ENCODE measurements around the gene ZBTB45. TPM values are rescaled to one million over a fixed set of nuclear protein-coding genes. Genes with fewer than 3 reads are reported as not detected.

The ZBTB45 gene
- total and polyA plus RNA-seq, 9 of the 15 experiments (the other 6 are each of a cell fraction or from before 2014, with no cell fraction given) = 0.08 to 16.1 (median 1.8) TPM

- TF ChIP-seq ZNF518B (CRISPR knock-in tag; IDR thresholded peaks at IDR 0.05) = no peak
- TF ChIP-seq FOXP1 (CRISPR knock-in tag; IDR thresholded peaks at IDR 0.05) = peak; percentile 60; the same call in 1 of the 2 replicates
- no peak for TF ChIP-seq PREB (CRISPR knock-in tag; IDR thresholded peaks at IDR 0.05)
- peak; percentile 94 for TF ChIP-seq SIN3B (IDR thresholded peaks at IDR 0.05; ENCODE audit: low read depth)
- TF ChIP-seq CCNT2 (IDR thresholded peaks at IDR 0.05; ENCODE audit: borderline replicate concordance, extremely low read depth, insufficient read length, low read depth, low read length) = no peak
- peak; percentile 70; the same call in 1 of the 2 replicates for TF ChIP-seq ELF4 (CRISPR knock-in tag; IDR thresholded peaks at IDR 0.05)
- TF ChIP-seq CCAR2 (IDR thresholded peaks at IDR 0.05; ENCODE audit: low read depth, low read length) = no peak
- no peak for TF ChIP-seq ZNF76 (CRISPR knock-in tag; IDR thresholded peaks at IDR 0.05; ENCODE audit: borderline replicate concordance)
- TF ChIP-seq SIN3A (IDR thresholded peaks at IDR 0.05; ENCODE audit: borderline replicate concordance in 2 of 2, control insufficient read depth in 1 of 2, low read depth in 2 of 2, low read length in 2 of 2) = peak; percentile 83 to 94; a peak in 3 of 4 replicates
- peak; percentile 62 for TF ChIP-seq SMAD4 (CRISPR knock-in tag; conservative IDR thresholded peaks at IDR 0.05)
- no peak for TF ChIP-seq ZFPM2 (CRISPR knock-in tag; IDR thresholded peaks at IDR 0.05)
- TF ChIP-seq BRD9 (IDR thresholded peaks at IDR 0.05; ENCODE audit: low read depth, partially characterized antibody) = peak; percentile 68
- no peak for TF ChIP-seq RBM34 (IDR thresholded peaks at IDR 0.05; ENCODE audit: borderline replicate concordance, insufficient read depth, low read length)
- no peak for TF ChIP-seq ZZZ3 (IDR thresholded peaks at IDR 0.05)
- no peak for TF ChIP-seq ADNP (tag; IDR thresholded peaks at IDR 0.05)
- no peak for TF ChIP-seq SRSF9 (IDR thresholded peaks at IDR 0.05; ENCODE audit: borderline replicate concordance, low read depth, low read length)
- no peak for TF ChIP-seq PTRF (tag; IDR thresholded peaks at IDR 0.05)
- TF ChIP-seq E4F1 (CRISPR knock-in tag; IDR thresholded peaks at IDR 0.05; ENCODE audit: borderline replicate concordance) = no peak
- no peak for TF ChIP-seq RAD51 (IDR thresholded peaks at IDR 0.05; ENCODE audit: borderline replicate concordance, low read depth)
Observed at GRCh38 chr19:58499021-58499927, 20.3 kb downstream of the ZBTB45 start (continued).

All from K562 (cell line).